GM12875 (cell line): ENCODE data around the gene C12orf43.

Source experiments
- H3K4me3 ChIP-seq: one replicate; pipeline ENCODE4 v1.5.1; 2011; ENCODE audit warnings: low read depth, low read length, control low read depth
- TF ChIP-seq, protein P1 (sequence below): IDR thresholded peaks from 2 replicates; pipeline ENCODE4 v1.5.1; 2011; ENCODE audit warnings: low read depth, mild to moderate bottlenecking, control low read depth, inconsistent platforms, low read length, moderate library complexity, borderline replicate concordance; ENCODE audit not compliant: insufficient read depth

Gene C12orf43

DNA sequence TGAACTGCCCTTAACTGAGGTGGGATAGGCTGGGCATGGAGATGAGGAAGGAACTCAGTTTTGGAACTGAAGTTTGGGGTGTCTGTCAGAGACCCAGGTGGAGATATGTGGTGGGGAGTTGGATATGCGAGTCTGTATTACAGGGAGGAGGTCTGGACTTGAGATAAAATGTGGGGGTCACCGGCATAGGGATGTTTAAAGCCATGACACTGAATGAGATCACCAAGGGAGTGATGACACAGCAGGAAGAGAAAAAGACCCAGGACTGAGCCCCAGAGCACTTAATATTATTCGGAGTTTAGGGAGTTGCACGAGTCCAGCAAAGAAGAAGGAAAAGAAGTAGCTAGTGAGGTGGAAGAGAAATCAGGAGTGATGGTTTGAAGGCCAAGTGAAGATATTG lies 26.8 kb upstream of the C12orf43 start:
- TF ChIP-seq, protein P1, sequence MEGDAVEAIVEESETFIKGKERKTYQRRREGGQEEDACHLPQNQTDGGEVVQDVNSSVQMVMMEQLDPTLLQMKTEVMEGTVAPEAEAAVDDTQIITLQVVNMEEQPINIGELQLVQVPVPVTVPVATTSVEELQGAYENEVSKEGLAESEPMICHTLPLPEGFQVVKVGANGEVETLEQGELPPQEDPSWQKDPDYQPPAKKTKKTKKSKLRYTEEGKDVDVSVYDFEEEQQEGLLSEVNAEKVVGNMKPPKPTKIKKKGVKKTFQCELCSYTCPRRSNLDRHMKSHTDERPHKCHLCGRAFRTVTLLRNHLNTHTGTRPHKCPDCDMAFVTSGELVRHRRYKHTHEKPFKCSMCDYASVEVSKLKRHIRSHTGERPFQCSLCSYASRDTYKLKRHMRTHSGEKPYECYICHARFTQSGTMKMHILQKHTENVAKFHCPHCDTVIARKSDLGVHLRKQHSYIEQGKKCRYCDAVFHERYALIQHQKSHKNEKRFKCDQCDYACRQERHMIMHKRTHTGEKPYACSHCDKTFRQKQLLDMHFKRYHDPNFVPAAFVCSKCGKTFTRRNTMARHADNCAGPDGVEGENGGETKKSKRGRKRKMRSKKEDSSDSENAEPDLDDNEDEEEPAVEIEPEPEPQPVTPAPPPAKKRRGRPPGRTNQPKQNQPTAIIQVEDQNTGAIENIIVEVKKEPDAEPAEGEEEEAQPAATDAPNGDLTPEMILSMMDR: no peak
- H3K4me3 ChIP-seq: no peak overlapping the region

DNA sequence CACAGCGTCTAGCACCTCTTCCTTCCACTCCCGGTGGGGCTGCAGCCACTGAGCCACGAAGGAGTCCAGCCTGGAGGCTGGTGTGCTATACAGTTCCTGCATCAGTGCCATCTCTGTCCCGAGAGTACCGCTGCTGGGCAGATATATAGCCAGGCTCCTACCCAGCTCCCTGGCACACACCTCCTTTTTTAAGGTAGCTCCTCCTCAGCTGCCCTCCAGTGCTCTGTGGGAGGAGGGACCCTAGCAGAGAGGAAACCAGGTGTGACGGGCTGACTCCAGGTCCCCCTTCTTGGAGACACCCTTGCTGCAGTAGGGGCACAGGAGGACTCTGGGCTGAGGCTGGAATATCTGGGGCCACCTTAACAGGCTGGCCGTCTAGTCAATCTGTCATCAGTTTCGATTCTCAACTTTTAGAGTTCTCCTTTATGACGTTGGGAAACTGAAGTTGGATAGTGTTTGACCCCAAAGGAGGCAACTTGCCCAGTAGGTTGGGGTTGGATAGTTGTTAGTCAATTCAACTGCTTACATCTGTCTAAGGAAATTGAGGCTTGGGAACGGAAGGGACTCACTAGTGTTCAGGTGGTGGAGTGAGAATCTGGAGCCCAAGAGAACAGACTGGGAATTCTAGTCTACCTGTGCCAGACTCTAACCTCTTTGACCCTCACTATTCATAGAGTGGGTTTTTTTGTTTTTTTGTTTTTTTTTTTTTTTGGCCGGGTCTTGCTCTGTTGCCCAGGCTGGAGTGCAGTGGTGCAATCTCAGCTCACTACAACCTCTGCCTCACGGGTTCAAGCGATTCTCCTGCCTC lies 22.8 kb upstream of the C12orf43 start, which contains the start of gene OASL:
Gene OASL, minus strand, starts transcription at position 386 of the 808 bp plus-strand sequence. Its CDS starts 275 bp downstream, at position 111.
- TF ChIP-seq, protein P1: no peak
- H3K4me3 ChIP-seq: peak within 1 kb of the TSS; percentile 50

DNA sequence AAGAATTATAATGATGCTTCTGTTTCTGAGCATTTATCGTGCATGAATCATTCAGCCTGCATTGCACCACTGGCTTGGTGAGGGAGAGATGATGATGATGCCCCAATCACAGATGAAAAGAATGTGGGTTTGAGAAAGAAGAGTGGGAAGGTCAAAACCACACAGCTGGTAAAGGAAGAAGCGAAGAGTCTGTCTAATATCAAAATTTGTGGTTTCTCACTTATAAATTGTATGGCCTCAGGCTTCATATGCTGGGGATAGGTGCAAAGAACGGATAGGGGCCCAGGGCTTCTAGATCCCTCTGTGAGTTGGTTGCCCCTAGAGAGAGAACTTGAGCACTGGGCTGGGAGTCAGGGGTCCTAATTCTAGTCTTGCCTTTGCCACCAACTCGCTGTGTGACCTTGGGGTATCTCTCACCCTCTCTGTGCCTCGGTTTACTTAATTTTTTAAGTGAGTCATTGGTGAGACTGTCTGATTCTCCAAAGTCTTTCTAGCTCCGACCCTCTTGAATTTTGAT lies 20.6 kb upstream of the C12orf43 start:
- TF ChIP-seq, protein P1: no peak

DNA sequence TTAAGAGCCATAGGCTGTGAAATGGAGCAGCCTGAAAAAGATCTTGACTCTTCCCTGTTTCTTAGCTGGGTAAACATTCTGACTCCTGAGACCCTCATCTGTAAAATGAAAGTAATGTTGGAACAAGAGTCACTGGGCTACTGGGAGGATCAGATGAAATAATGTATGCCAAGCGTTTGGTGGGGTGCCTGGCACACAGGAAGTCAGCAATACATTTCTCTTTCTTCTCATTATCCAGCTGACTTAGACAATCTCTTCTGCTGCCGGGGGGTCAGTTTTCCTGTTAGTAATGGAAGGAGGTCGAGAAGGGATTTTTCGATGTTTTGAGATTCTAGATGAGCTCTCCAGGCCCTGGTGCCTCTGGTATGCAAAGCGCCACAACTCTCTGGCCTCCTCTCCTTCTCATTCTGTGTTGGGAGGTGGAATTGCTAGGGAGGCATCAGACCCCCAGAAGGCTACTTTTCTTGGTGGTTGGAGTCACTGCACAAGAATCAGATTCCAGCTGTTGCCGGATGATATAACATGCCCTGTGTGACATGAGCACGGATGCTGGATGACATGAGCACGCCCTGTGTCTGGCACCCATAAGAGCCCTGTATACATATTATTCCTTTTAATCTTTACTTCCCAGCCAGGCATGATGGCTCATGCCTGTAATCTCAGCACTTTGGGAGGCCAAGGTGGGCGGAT lies 18.5 kb upstream of the C12orf43 start:
- no peak overlapping the region for H3K4me3 ChIP-seq
- TF ChIP-seq, protein P1: no peak

More for the DNA sequence above, 20.6 kb upstream of the C12orf43 start:
- no peak overlapping the region for H3K4me3 ChIP-seq

DNA sequence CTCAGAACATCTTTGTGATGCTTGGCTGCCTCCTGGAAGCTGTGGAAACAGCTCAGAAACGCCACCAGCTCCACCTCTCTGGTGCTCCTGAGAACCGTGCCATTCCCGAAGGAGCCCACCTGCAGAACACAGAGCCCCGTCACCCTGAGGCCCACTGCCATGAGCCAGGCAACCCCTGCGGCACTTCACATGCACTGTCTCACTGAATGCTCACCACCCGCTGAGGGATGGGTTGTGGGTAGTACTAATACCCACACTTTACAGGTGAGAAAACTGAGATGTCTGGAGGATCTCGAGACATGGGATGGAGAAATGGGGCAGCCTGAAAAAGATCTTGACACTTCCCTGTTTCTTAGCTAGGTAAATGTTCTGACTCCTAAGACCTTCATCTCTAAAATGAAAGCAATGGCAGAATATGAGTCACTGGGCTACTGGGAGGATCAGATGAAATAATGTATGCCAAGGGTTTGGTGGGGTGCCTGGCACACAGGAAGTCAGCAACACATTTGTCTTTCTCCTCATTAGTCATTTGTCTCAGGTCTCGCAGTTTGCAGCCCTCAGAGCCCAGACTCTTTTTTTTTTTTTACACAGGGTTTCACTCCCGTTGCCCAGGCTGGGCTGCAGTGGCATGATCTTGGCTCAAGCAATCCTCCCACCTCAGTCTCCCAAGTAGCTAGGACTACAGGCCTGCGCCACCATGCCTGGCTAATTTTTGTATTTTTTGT lies 17.5 kb upstream of the C12orf43 start:
- no peak overlapping the region for H3K4me3 ChIP-seq
- TF ChIP-seq, protein P1: no peak

DNA sequence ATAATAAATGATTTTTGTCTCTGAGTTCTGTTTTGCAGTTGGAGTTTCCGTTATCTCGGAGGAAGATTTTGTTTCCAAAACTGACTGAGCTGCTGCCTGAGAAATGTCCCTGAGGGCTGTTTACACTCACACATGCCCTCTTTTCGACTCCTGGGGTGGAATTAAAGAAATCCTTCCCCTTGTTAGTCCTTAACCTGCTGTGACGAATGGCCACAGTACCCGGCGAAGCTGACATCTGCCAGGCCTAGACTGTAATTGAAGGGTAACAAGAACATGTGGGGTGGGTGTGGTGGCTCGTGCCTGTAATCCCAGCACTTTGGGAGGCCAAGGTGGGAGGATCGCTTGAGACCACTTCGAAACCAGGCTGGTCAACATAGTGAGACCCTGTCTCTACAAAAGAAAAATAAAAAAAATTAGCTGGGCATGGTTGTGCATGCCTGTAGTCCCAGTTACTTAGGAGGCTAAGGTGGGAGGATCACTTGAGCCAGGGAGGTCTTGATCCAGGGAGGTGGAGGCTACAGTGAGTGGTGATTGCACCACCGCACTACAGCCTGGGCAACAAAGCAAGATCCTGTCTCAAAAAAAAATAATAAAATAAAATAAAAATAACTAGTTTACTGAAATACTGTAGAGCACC lies 14.4 kb upstream of the C12orf43 start:
- TF ChIP-seq, protein P1: no peak
- no peak overlapping the region for H3K4me3 ChIP-seq
